GM19467 (cell line): ENCODE measurements around the gene UACA.

ENCODE experiments used
- ATAC-seq: cut with Tn5 transposase; IDR thresholded peaks from one replicate; pipeline ENCODE4 v1.9.1; 2021; ENCODE audit warnings: mild to moderate bottlenecking, moderate library complexity; ENCODE audit not compliant: unreplicated experiment

Gene UACA

DNA sequence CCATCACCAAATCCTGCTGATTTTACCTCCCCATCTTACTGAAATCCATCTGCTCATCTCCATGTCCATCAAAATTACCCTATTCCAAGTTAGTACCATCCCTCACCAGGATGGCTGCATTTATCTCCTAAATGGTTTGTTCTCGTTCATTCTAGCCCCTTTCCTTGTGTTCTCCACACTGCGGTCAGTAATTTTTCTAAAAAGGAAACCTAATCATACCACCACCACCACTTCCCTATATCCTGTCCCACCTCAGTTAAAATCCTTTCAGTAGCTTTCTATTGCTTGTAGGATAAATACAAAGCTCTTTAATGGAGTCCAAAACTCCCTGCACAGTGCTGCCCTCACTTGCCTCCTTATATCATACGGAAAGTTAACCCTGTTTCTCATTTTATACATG, 51.1 kb downstream of the UACA start:
- ATAC-seq: no peak

DNA sequence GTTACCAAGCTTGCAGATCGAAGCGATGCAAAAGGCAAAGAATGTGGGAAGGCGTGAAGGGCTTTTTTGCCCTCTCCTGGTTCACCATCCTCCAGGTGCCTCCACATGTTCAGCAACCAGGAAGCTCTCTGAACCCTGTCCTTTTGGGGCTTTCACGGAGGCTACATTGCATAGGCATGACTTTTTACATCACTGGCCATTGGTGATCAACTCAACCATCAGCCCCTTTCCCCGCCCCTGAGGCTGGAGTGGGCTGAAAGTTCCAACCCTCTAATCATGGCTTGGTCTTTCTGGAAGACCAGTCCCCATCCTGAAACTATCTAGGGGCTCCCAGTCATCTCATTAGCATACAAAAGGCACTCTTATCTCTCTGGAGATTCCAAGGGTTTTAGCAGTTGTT, 52.6 kb downstream of the UACA start:
- no peak for ATAC-seq

DNA sequence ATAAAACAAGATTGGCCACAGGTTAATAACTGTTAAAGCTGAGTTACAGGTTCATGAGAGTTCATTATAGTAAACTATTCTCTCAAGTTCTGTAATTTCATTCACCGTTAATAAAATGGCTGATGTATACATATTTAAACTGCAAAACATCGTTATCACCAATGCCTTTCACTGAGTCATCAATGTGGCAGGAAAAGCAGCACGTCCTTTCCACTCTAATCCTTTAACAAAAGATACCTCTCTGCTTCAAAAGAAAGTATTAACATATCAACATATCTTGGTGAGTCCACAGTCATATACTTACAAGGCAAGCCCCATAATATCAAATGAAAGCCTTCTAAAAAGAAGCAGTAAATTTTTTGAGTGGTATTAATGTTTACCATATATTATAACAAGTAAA, 54.5 kb downstream of the UACA start:
- ATAC-seq: no peak

DNA sequence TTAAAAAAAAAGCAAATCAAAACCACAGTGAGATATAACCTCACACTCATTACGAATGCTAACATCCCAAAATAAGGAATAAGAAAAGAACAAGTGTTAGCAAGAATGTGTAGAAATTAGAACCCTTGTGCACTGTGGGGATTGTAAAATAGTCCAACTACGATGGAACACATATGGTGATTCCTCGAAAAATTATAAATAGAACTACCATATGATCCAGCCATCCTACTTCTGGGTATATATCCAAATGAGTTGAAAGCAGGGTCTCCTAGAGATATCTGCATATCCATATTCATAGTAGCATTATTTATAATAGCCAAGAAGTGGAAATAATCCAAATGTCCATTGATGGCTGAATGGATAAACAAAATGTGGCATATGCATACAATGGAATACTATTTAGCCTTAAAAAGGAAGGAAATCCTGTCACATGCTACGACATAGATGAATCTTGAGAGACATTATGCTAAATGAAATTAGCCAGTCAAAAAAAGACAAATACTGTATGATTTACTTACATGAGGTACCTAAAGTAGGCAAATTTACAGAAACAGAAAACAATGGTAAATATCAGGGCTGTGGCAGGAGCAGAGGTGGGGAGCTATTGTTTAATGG, 55.6 kb downstream of the UACA start:
- no peak for ATAC-seq

DNA sequence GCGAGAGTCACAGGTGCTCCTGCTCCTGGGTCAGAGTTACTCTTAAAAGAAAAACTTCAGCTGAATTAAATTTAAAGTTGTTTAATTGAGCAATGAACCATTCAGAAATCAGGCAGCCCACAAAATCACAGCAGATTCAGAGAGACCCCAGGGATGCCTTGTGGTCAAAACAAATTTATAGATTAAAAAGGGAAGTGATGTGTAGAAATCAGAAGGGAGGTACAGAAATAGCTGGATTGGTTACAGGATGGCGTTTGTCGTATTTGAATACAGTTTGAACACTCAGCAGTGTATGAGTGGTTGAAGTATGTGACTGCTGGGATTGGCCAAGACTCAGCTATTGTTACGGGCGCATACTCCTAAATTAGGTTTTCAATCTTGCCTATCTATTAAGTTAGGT, 58.6 kb downstream of the UACA start:
- no peak for ATAC-seq

DNA sequence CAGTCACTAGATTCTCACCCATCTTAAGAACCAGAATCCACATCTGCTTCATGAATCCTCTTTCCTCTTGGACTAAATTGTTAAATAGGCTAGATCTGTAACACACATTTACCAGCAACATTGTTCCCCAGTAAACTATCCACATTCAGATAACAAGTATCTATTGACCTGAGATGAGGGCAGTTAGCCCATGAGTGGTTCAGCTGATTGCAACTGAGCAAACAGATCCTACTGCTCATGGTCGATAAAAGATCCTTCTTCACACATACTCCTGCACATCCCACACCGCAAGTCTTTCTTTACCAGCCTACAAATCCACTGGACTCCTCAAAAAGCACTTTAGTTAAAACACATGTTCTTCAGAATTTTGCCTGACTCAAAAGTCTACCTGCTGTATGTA, 59.2 kb downstream of the UACA start:
- no peak for ATAC-seq

DNA sequence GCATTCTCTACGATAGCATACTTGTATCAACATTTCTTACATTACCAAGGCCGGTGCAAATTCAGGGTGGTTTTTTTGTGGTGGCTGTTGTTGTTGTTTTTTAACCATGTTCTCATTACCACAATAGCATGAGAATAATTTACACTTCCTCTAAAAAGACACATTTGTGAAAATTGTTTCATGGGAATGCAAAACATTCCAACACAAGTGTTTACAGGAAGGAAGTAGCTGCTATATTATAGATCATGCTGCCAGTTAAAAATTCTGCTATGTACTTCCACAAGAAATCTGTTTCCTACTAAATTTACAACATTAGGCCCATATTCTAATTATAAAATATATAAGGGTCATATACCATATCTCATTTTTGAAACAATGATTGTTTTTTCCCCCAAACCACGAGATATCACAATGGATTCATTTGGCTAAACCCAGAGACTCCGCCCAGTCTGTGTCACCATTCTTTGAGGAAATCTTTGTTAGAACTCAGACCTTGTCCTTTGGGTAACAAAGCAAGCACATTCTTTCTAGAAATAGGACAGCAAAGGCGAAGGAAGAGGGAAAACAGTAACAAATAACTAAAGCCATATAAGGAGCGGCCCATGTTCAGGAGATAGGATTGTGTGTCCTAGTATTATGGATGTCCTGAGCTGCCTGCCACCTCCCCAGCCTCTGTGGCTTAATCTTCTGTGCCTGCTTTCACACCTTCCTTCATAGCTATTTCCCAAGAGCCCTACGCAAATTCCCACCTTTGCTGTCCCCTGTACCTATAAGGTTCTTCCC, 60.1 kb downstream of the UACA start:
- ATAC-seq: no peak

DNA sequence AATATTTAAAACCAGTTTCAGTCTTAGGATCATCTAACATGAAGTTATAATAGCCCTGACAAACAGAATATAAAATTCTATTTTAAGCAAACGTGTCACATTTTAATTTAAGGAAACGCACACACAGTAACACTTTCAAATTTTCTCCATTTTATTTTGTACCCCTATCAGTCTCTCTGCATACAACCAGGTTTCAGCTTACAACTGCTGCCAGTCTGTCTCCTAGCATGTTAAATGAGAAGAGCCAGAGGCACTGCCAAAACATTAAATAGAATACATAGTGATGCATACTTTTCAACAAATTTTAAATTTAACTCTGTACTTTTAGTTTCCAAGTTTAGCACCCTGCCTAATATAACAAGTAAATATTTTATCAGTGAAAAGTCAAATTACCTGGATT, 60.8 kb downstream of the UACA start:
- no peak for ATAC-seq

DNA sequence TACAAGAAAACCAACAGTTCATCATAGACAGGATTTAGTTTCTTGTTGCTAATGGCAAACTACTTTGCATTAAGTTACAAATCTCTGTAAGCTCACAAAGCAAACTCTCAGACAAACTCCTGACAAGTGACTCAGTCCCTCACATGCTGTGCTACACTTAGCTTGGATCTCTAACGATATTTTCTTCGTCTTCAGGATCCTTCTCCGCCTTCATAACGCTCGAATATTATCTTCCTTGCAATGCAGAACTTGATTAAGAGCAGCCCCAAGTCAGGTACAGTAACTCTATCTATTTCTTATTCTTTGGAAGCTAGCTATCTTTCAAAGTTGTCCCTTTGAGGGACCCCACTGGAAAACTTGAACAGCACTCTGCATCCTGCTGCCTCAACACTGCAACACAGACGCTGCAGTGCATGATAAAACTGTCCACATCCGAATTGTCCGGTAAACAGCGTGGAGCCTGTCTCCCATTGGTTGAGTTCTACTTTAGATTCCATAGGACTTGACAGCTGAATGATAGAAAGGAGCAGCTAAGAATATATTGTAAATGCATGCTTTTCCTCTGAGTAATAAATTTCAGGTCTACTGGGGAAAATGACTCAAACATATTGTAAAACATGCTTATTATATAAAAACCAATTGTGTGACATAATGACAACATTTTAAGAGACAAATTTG, 61.3 kb downstream of the UACA start:
- no peak for ATAC-seq

DNA sequence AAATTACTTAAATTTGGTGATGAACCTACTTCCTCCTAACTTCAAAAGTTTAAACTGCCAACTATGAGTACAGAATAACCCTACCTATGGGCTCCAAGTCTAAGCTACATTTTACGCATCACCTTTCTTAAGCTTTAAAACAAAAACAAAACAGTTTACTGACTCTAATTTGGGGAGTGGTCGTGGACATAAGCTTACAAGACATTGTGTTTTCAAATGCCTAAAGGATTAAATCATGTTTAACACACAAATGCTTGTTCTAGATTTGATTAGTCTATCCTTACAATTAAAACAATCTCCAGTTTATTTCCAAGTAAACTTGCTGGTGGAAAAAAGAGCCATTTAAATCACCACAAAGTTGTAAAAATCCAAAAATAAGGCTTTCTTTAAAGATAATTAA, 62.2 kb downstream of the UACA start:
- no peak for ATAC-seq

DNA sequence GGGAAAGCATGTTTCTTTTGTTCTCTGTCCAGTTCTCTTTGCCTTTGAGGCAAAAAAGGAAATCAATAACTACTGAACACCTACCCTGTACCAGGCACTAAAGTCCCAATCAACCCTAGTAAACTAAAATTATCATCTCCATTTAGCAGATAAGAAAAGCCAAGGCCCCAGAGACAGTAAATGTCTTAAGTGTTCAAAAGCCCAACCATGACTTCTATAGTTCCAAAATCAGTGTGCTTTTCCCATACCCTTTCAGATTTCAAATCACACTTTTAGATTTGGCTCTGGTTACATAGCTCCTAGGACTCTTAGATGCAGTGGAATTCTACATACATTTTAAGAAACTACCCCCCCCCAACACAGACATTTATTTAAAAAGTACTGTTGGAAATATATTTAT, 63.5 kb downstream of the UACA start:
- ATAC-seq: no peak

DNA sequence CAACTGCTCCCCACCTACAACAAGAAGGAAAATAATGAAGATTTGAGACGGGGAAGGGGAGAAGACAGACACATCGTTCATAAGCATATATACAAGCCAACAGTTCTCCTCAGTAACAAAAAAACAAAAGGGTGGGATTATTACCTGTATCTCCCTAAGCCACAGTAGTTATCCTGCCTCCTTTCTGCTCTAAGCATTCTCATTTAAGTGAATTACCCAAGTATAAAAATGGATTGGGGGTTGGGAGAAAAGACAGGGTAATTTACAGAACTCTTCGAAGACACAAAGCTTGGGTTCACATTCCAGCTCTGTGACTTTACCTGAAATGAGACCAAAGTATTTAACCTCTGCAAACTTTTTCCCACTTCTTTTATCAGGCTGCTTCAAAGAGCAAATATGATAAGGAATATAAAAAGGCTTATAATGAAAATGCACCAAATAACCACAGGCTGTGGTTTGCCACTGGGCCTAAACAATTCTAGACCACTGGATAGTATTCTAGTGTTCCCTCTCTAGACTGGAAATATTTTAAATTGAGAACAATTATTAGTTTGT, 64.4 kb downstream of the UACA start:
- no peak for ATAC-seq

DNA sequence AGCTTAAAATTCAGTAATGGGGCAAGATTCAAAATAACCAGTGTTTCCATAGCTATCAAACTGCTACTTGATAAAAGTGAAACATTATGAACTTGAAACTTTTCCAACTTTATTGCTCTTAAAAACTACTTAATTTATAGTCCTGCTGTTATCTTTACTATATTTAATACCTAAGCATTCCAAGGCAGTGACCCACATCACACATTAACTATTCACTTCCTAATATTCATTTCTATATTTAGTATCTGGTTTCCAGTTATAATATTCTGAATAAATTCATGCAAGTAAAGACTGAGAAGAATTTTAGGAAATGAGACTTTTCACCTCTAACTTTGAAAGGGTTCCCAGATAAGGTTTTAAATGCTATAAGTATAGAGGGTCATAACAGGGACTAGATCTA, 64.9 kb downstream of the UACA start:
- ATAC-seq: no peak

DNA sequence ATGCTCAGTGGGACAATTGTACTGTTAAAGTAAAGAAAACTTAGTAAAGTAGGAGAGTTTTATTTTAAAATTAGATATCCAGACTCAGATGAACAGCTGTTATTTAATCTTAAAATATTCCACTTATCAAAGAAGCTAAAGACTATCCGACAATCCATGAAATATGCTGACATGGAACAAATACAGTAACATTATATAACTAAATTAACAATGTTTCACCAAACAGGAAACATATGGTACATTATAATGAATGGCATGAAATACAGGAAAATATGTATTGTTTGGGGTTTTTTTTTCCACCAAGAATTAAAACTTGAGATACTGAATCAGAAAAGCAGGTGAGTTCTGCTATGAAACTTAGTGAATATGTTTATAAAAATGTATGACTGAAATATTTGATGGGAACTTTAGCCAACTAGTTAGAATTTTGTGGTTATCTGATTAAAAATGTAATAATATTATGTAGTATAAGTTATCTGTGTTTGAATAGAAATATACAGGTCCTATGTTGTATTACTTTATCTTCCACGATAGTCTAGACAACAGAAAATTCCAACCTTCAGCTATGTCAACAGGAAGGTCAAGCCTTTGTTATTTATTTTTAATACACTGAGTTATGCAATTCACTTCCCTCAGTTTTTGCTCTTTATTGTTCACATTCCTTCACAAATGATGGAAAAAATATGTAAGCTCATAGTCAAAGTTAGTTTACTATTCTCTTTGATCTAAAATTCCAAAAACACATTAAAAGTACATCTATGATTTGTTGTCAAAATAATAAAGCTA, 72.7 kb downstream of the UACA start:
- no peak for ATAC-seq

DNA sequence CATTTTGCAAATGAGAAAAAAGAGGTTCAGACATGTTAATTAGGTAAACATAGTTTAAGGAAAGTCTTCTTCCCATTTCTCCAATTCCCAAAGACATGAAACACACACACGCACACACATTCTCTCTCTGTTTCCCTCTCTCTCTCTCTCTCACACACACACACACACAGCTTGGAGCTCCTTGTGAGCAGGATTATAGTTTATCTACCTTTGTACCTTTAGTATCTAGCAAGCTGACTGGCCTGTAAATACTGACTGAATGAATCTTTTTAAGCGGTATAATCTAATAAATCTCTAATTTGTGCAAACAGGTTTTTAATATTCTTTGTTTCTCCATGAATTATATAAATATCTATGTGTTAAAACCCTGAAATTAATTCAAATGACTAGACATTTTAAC, 73.3 kb downstream of the UACA start:
- ATAC-seq: no peak

DNA sequence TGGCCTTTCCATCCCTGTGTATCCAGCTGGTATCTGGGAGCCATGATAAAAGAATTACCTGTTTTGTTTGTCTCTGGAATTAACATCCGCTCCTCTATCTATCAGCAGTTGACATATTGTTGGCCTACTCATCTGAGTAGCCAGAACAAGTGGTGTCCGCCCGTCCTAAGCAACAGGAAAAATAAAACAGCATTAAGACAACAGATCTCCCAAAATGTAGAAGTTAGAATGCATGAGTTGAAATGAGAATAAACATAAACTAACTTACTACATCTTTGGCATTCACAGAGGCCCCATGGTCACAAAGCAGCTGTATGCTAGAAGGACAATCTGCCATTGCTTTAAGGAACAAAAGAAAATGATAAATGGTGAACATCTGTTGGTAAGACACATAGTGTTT, 75.9 kb downstream of the UACA start:
- no peak for ATAC-seq

DNA sequence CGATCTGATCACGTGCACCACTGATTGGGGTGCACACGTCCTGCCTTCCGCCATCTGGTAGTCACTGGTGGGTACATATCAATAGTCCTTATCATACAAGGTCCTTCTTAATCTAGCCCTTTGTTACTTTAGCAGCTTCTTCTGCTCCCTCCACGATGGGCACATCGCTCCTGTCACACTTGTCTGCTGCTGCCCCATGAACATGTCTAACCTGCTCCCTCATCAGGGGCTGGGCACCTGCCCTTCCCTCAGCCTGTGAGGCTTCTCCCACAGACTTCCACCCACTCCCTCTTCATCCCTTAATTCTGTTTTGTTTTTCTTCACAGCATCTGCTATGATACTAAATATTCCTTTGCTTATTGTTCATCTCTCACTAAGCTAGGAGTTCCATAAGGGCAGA, 82.5 kb downstream of the UACA start:
- no peak for ATAC-seq

DNA sequence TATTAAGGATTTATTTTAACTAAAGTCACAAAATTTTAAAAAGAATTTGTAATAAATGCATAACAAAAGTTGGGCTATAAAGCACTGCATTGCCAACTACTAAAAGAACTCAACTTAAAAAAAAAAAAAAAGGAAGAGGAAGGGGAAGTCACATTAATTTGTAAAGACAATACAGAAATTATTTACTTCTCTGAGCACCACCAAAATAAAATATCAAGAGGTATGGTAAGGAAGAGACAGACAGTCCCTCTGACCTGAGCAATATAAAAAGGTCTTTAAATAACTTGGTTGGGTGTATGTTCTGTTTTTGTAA, 83.5 kb downstream of the UACA start:
- no peak for ATAC-seq

DNA sequence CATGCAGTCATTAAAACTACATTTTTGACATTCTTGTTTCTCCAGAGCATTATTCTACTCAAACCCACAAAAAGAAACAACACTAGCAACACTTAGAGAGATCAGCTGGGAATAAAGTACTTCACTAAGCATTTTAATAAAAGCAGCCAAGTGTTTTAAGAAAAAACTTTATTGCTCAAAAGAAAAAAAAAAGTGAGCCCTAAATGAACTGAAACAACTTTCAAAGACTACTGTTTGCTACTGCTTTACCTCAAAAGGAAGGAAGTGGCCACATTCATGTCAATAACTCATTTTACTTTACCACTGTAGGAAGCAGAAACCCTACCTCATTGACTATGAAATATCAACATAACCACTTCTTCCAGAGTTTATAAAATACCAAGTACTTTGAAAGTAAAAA, 91.3 kb downstream of the UACA start:
- no peak for ATAC-seq

DNA sequence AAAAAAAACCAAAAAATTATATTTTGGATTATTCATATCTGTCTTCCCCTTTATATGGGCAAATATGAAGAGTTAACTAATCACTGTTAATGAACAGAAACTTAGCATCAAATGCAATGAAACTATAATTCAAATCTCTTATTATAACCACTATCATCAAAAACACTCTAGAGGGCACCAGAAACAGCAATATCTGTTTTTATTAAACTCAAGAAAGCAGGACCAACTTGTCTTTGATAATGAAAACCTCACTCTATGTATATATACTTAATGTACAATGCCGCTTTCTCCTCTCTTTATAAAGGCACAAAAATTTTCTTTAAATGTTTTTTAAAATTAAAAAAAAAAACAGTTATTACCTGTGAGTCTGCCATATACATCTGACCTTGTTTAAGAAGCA, 92.7 kb downstream of the UACA start:
- no peak for ATAC-seq

DNA sequence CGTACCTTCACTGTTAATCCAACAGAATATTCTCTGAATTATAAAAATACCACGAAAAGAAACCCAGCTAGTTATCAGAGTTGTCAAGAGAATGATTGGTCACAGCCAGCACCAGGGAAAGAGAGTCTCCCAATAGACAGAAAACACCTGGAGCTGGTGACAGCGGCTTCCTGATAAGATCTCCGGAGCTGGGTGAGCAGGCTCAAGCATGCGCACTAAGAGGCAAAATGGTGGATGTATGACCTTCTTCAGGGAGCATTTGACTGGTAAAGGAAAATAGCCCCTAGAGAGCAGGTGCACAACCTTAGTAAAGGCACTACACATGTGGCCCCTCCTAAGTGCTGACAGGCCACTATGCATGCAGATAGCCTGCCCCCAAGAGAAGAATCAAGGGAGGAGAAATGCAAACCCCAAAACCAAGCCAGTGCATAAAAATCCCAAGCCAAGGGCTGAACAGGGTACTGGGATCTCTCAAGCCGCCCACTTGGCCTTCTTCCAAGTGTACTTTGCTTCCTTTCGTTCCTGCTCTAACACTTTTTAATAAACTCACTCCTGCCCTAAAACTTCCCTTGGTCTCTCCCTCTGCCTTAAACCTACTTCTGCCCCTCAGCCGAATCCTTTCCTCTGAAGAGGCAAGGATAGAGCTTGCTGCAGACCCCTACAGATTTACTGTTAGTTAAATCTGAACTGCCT, 93.2 kb downstream of the UACA start:
- no peak for ATAC-seq
